ENCODE data around the gene RPS19.

GRCh38 chr19:41843371-41843770 lies 16.7 kb upstream of the RPS19 start:
- no peak for TF ChIP-seq CTCF (IDR thresholded peaks at IDR 0.05)
- no peak for TF ChIP-seq POLR2A (IDR thresholded peaks at IDR 0.05; ENCODE audit: low read depth)
- TF ChIP-seq POLR2AphosphoS5 (IDR thresholded peaks at IDR 0.05), result no peak

Measured in esophagus muscularis mucosa (tissue), 3 donors.